ENCODE results near the gene EML6.
"Not testable (repeated sequence)": the region's sequence is repeated elsewhere in the genome, so short reads cannot be mapped to it uniquely, and the experiment has no call there.

Gene EML6

DNA sequence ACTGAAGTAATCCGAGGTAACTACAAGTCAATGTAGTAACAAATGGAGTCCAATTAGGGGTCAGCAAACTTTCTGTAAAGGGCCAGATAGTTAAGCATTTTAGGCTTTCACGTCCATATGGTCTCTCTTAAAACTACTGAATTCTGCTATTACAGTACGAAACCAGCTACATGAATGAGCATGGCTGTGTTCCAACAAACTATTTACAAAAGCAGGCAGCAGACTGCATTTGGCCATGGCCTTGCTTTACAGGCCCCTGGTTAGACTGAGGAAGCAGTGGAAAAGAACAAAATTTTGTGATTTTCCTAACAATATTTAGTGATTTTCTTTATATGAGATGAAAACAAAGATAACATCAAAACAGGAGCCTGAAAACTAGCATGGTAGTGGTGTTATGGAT, 262.8 kb downstream of the EML6 start:
- H3K9me3 Mint-ChIP-seq, result no peaks in the 10 kb centered on the region
- peaks cover 43% of the 10 kb centered on the region for H3K36me3 Mint-ChIP-seq (ENCODE audit: low read depth)
- no peak overlapping the region for H3K4me3 Mint-ChIP-seq
- H3K27ac Mint-ChIP-seq, result no peak overlapping the region
- no peak for DNase-seq
- TF ChIP-seq, protein P1, sequence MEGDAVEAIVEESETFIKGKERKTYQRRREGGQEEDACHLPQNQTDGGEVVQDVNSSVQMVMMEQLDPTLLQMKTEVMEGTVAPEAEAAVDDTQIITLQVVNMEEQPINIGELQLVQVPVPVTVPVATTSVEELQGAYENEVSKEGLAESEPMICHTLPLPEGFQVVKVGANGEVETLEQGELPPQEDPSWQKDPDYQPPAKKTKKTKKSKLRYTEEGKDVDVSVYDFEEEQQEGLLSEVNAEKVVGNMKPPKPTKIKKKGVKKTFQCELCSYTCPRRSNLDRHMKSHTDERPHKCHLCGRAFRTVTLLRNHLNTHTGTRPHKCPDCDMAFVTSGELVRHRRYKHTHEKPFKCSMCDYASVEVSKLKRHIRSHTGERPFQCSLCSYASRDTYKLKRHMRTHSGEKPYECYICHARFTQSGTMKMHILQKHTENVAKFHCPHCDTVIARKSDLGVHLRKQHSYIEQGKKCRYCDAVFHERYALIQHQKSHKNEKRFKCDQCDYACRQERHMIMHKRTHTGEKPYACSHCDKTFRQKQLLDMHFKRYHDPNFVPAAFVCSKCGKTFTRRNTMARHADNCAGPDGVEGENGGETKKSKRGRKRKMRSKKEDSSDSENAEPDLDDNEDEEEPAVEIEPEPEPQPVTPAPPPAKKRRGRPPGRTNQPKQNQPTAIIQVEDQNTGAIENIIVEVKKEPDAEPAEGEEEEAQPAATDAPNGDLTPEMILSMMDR (IDR thresholded peaks at IDR 0.05), result no peak
- H3K4me1 Mint-ChIP-seq, result peaks cover 4% of the 10 kb centered on the region
- H3K27me3 Mint-ChIP-seq (ENCODE audit: low read depth, poor library complexity), result no peaks in the 10 kb centered on the region

- peaks cover 42% of the 10 kb centered on the region for H3K36me3 Mint-ChIP-seq (ENCODE audit: low read depth)
- H3K4me1 Mint-ChIP-seq, result no peaks in the 10 kb centered on the region
- DNase-seq, result no peak
- TF ChIP-seq, protein P1 (IDR thresholded peaks at IDR 0.05), result no peak
- H3K27me3 Mint-ChIP-seq (ENCODE audit: low read depth, poor library complexity), result no peaks in the 10 kb centered on the region
- no peak overlapping the region for H3K4me3 Mint-ChIP-seq
- no peaks in the 10 kb centered on the region for H3K9me3 Mint-ChIP-seq
- H3K27ac Mint-ChIP-seq, result peak overlapping the region; percentile 29
Measured at GRCh38 chr2:54988612-54989011, 265.1 kb downstream of the EML6 start.

- H3K27ac Mint-ChIP-seq; H3K4me1 Mint-ChIP-seq; H3K27me3 Mint-ChIP-seq (ENCODE audit: low read depth, poor library complexity); H3K4me3 Mint-ChIP-seq; DNase-seq; H3K9me3 Mint-ChIP-seq: not testable (repeated sequence)
- peaks cover 38% of the 10 kb centered on the region for H3K36me3 Mint-ChIP-seq (ENCODE audit: low read depth)
Measured at GRCh38 chr2:54990694-54991093, 267.2 kb downstream of the EML6 start.

GRCh38 chr2:54995553-54995952, 272.1 kb downstream of the EML6 start:
- Mint-ChIP-seq H3K4me1 (peaks cover 7% of the 10 kb centered on the region), H3K36me3 (ENCODE audit: low read depth) (peaks cover 35% of the 10 kb centered on the region), H3K9me3 (no peaks in the 10 kb centered on the region), H3K4me3 (no peak overlapping the region), H3K27ac (no peak overlapping the region), H3K27me3 (ENCODE audit: low read depth, poor library complexity) (peaks cover 2% of the 10 kb centered on the region)
- DNase-seq, result no peak
- TF ChIP-seq, protein P1 (IDR thresholded peaks at IDR 0.05), result no peak

DNA sequence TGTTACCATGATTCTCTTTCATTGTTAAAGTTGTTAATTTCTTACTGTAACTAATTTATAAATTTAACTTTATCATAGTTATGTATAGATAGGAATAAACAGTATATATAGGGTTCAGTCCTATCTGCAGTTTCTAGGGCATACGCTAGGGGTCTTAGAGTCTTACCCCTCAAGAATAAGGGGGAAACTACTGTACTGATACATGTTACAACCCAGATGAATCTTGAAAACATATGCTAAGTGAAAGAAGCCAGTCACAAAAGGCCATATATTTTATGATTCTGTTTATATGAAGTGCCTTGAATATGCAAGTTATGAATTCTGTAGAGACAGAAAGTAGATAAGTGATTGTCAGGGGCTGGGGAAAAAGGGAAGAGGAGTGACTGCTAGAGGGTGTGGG, 274.4 kb downstream of the EML6 start:
- Mint-ChIP-seq H3K9me3 (no peaks in the 10 kb centered on the region), H3K4me1 (peaks cover 9% of the 10 kb centered on the region), H3K27ac (no peak overlapping the region), H3K36me3 (ENCODE audit: low read depth) (peaks cover 26% of the 10 kb centered on the region), H3K27me3 (ENCODE audit: low read depth, poor library complexity) (peaks cover 2% of the 10 kb centered on the region), H3K4me3 (no peak overlapping the region)
- DNase-seq, result no peak
- TF ChIP-seq, protein P1 (IDR thresholded peaks at IDR 0.05), result no peak

DNA sequence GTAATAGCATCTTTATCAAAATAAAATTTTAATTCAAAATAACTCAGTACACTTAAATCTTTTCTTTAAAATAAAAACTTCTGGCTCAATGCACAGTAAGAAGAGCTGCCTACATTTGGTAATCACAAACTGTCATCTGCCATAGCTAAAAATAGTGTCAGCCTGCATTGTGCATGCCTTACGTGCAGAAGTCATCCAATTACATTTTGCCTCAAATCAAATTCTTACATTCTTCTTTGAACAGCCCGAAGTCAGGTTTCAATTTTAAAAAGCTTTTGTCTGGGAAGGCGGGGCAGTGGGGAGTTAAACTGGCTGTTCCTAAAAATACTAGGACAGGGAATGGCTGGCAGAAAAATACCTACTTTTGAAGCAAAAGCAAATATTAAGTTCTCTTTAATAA, 275.7 kb downstream of the EML6 start:
- no peak overlapping the region for H3K4me3 Mint-ChIP-seq
- peaks cover 13% of the 10 kb centered on the region for H3K4me1 Mint-ChIP-seq
- H3K36me3 Mint-ChIP-seq (ENCODE audit: low read depth), result peaks cover 18% of the 10 kb centered on the region
- H3K9me3 Mint-ChIP-seq, result no peaks in the 10 kb centered on the region
- no peak overlapping the region for H3K27ac Mint-ChIP-seq
- DNase-seq, result no peak
- TF ChIP-seq, protein P1 (IDR thresholded peaks at IDR 0.05), result no peak
- H3K27me3 Mint-ChIP-seq (ENCODE audit: low read depth, poor library complexity), result peaks cover 2% of the 10 kb centered on the region

Measured in nephron progenitor cell (in vitro differentiated cells).